Measurements from ENCODE around the gene FERMT3.

FERMT3 gene

DNA sequence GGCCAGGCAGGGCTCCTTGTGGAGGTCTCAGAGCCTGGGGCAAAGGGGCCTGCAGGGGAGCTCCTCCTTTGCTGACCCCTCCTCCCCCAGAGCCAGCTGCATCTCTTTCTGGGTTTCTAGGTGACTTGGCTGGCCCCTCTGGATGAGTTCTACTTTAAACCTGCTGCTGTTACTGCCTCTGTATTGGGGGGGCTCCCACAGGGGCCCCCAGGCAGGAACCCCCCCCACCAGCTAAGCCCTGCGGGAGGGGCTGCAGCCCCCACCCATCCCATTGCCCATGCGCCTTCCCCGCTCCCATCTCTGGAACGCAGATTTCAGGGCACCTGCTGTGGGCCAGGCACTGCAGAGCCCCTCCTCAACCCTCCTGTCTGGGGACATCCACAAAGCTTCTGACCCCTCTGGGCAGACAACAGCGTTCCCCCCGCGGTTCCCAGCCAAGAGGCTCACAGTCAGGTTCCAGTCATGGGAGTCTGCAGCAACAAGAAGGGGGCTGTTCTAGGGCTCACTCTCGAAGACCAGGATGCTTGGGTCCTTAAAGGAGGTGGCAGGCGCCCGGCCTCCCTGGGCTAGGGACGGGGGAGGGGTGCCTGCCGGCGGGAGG, 44.0 kb downstream of the FERMT3 start:
- DNase-seq: no peak

DNA sequence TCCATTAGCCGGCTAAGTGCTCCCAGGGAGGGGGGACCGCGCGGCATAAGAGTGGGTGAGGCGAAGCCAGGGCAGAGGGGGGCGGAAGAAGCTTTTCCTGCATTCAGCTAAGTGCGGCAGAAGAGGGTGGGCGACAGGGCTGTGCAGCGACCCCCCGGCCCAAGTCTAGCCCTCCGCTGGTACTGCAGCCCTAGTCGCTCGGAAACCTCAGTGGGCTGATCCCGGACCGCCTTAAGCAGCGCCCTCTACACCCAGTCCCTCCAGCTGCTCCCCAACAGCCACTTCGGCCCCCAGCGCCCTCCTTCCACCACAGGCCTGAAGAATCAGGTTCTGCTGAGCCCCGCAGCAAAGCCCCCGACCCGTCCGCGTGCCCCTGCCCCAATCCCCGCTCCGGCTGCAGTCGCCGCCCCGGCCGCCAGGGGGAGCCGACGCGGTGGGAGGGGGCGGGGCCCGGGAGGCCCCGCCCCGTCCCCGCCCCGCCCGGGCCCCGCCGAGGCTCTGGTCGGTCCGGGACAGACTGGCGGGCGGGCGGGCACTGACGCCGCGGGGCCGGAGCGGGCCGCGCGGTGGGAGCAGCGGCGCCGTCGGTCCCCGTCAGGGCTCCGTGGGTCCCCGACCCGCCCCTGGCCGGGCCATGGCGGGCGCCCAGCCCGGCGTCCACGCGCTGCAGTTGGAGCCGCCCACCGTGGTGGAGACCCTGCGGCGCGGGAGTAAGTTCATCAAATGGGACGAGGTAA, 44.7 kb downstream of the FERMT3 start, which contains the start of gene PLCB3:
Gene PLCB3, plus strand, starts transcription at position 515 of the 737 bp plus-strand sequence. Its CDS starts 120 bp downstream, at position 635.
- DNase-seq: peak; percentile 81 to 87

DNA sequence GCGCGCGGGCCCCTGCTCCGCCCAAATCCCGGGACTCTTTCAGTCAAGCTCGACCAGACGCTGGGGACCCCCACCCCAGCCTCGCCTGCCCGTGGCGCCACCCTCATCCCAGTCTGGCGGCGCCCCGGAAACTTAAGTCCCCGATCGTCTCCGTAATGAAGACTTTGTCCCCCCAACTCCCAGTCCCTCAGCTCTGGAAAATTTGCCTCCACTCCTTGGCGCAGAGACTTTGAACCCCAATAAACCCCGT, 45.2 kb downstream of the FERMT3 start:
- no peak for DNase-seq

DNA sequence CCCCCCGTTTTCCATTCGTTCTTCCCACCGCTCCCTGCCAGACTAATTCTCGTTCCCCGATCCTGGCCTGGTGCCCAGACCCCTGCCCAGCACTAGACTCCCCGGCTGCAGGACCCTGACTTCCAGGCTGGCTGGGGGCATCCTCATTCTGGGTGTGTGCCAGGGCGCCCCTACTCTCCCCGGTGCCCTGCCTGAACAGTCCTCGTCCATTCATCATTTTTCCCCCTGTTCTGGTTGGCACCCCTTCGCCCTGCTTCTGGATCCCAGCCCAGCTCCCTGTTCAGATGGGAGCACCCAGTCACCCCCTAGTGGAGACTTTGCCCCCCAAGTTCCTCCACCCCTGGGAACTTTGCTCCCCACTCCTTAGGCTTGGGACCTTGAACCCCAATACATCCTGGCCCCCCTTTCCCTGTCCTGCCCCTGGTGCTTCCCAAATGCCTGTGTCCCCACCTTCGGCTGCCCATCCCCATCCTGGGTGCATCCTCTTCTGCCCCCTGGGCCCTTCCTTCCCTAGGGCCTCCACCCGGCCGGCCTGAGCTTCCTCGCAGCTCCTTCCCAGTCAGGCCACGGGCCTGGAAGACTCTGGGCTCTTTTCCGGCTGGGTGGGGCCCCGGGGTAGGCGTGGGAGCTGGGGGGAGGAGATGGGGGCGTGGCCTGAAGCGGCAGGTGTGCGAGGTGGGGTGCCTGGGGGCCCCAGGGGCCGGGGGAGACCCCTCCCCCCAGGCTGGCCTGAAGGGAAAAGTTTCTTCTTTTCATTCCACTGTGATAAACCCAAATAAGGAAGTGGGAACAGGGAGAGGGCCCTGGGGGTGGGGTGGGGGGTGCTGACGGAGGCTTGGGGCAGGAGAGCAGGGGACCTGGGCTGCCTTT, 45.7 kb downstream of the FERMT3 start:
- peak in 1 of 2 experiments; percentile 52 for DNase-seq

DNA sequence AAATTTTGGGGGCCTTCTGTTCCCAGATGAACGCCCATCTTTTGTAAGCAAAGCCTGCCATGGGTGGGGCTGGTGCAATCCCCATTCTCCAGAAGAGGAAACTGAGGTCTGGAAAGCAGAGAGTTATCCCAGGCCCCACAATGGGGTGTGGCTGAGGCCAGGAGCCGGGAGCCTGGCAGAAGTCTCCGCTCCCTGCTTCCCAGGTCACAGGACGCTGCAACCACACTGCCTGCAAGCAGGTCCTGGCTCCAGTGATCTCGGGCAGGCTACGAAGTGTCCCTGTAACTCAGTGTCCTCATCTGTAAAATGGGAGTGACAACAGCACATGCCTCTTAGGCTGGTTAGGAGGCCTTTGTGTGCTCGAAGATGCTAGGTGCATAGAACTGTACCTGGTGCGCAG, 46.5 kb downstream of the FERMT3 start:
- DNase-seq: no peak

DNA sequence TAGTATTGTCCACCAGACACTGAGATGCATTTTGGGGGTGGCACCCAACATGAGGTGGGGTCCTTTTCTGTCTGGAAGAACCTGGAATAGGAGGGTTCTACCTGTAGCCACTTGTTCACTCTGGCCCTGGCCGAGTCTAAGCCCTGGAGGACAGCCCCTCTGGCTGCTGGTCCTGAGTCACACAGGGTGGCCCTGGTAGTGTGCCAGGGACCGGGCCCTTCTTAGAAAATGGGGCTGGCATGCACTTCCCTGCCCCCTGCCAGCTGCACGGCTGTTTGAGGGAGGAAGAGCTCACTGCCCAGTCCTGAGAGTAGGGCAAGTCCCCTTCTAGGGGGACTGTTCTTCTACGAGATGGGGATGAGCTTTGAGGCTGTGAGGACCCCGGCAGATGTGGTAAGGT, 47.0 kb downstream of the FERMT3 start:
- no peak for DNase-seq

DNA sequence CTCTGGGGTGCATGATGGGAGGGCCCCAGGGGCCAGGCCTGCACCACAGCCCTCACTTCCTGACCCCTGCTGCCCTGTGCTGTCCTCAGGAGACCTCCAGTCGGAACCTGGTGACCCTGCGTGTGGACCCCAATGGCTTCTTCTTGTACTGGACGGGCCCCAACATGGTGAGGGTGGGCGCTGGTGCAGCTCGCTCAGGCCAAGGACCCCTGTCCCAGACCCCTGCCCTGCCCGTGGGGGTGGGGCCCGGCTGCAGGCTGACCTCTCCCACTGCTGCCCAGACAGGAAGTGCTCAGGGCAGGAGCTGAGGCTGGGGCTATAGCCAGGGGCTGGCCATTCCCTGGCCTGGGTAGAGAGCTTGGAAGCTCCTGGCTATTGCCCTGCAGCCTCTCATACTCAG, 47.8 kb downstream of the FERMT3 start:
- DNase-seq: no peak

DNA sequence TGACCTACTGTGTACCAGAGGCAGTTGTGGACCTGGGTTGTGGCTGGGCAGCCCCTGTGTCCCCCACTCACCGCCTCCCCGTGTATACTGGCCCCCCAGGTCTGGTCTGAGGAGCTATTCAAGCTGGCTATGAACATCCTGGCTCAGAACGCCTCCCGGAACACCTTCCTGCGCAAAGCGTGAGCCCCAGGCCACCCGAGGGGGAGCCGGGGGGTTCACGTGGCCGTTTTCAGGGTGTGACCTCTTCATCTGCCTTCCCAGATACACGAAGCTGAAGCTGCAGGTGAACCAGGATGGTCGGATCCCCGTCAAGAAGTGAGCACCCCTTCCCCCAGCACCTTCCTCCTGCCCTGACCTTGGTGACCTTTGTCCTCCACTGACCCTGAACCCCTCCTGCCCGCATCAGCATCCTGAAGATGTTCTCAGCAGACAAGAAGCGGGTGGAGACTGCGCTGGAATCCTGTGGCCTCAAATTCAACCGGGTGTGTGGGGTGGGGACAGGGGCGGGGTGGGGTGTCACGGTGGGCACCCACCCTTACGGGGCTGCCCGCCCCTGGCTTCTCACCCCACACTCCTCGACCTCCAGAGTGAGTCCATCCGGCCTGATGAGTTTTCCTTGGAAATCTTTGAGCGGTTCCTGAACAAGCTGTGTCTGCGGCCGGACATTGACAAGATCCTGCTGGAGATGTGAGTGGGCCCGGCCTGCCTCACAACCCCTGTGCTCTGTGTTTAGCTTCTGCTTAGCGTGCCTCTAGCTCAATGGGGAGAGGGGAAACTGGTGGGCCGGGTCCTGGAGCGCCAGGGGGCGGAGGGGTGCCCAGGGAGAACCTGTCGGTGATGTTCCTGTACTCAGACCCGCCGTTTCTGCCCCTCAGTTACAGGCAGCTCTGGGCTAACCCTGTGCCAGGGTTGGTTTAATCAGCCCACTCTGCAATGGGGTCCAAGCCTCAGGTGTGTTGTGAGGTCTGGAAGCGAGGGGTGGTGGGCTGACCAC, 48.9 kb downstream of the FERMT3 start:
- DNase-seq: no peak

DNA sequence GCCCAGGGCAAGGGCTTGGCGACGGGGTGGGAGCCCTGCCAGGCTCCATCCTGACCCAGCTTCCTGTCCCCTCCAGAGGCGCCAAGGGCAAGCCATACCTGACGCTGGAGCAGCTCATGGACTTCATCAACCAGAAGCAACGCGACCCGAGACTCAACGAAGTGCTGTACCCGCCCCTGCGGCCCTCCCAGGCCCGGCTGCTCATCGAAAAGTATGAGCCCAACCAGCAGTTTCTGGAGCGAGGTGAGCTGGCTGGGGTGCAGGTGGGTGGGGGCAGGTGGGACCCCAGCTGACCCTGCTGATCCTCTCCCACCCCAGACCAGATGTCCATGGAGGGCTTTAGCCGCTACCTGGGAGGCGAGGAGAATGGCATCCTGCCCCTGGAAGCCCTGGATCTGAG, 49.8 kb downstream of the FERMT3 start:
- no peak for DNase-seq

DNA sequence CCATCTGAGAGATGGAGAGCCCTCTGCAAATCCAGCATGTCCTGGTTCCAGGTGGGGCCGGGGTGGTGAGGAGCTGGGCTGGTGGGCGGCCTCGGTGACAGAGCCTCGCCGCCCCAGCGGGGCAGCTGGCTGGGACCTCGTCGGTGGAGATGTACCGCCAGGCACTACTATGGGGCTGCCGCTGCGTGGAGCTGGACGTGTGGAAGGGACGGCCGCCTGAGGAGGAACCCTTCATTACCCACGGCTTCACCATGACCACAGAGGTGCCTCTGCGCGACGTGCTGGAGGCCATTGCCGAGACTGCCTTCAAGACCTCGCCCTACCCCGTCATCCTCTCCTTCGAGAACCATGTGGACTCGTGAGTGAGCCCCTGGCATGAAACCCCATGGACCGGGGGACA, 51.8 kb downstream of the FERMT3 start:
- DNase-seq: no peak

DNA sequence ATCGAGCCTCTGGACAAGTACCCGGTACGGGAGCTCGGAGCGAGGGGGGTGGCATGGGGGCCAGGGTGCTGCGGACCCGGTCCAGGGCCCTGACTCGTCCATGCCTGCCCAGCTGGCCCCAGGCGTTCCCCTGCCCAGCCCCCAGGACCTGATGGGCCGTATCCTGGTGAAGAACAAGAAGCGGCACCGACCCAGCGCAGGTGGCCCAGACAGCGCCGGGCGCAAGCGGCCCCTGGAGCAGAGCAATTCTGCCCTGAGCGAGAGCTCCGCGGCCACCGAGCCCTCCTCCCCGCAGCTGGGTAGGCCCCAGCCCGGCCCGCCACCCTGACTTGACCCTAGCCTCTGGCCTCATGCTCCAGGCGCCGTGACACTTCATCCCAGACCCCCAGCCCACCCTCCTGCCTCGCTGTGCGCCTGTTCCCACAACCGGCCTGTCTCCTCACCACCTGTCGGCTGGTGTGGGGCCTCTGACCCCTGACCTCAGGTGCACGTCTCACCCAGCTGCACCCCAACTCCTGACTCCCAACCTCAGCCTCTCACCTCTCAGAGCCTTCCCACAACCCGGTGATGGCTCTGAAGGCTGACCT, 52.5 kb downstream of the FERMT3 start:
- DNase-seq: no peak

DNA sequence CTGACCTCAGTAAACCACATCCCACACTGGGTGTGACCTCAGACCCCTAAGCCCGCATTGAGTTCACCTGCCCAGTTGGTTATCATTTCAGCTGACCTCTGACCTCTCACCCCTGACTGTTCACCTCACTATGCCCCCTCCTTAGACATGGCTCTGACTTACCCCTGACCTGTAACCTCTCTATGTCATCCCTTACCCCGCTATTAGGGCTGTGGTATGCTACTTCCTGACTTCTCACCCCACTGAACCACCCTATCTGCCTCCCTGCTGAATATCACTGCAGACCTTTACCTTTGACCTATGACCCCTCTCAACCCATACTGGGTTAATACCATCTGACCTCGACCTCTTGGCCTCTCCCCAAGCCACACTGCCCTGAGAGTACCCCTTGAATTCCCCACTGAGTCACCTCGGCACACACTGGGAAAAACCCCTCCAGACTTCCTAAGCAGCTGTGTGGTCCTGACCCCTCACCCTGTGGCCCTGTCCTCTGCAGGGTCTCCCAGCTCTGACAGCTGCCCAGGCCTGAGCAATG, 53.1 kb downstream of the FERMT3 start:
- DNase-seq: no peak

DNA sequence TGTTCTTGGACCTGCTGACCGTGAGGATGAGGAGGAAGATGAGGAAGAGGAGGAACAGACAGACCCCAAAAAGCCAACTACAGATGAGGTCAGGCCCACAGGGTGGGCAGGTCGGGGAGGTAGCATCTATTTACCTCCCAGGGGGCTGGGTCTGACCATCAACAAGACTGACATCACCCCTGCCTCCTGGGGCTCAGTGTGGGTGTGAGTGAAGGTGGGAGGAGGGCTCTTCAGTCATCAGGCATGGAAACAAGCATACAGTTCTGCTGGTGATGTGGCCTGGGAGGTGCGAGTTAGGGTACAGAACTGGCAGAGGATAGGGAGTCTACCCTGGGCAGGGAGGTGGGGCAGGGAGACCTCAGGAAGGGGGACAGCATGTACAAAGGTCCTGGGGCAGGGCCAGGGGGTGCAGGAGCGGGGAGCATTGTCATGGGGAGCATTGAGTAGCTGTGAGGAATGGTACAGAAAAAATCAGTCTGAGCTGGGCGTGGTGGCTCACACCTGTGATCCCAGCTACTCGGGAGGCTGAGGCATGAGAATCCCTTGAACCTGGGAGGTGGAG, 53.7 kb downstream of the FERMT3 start:
- no peak for DNase-seq

DNA sequence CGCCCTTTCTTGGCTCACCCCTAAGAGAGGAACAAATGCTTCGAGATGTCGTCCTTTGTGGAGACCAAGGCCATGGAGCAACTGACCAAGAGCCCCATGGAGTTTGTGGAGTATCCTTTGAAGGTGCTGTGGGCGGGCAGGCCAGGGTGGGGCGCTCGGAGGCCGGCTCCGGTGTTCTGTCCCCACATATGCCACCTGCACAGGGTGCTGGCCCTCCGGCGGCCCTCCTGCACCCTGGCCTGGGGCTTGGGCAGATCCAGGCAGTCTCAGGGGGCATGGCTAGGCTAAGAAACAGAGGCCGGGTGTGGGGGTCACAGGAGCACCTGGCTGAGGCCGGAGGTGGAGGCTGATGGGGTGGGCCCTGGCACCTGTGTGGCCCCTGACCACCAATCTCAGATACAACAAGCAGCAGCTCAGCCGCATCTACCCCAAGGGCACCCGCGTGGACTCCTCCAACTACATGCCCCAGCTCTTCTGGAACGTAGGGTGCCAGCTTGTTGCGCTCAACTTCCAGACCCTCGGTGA, 55.1 kb downstream of the FERMT3 start:
- no peak for DNase-seq

DNA sequence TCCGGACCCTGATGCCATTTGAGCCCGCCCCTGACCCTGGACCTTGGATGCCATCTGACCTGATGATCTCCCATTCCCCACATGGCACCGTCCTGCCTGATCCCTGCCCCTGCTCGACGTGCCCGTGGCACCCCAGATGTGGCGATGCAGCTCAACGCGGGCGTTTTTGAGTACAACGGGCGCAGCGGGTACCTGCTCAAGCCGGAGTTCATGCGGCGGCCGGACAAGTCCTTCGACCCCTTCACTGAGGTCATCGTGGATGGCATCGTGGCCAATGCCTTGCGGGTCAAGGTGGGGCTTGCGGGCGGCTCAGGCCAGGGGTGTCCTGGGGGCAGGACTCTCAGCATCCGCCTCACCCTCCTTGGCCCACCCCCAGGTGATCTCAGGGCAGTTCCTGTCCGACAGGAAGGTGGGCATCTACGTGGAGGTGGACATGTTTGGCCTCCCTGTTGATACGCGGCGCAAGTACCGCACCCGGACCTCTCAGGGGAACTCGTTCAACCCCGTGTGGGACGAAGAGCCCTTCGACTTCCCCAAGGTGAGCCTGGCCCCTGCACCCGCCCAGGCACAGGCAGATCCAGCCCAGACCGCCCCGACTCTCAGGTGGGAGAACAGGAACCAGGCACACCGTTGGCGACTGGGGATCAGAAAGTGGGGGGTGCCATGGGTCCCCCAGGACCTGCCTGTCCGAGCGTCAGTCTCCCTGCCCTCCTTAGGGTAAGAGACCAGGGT, 55.9 kb downstream of the FERMT3 start:
- DNase-seq: no peak

DNA sequence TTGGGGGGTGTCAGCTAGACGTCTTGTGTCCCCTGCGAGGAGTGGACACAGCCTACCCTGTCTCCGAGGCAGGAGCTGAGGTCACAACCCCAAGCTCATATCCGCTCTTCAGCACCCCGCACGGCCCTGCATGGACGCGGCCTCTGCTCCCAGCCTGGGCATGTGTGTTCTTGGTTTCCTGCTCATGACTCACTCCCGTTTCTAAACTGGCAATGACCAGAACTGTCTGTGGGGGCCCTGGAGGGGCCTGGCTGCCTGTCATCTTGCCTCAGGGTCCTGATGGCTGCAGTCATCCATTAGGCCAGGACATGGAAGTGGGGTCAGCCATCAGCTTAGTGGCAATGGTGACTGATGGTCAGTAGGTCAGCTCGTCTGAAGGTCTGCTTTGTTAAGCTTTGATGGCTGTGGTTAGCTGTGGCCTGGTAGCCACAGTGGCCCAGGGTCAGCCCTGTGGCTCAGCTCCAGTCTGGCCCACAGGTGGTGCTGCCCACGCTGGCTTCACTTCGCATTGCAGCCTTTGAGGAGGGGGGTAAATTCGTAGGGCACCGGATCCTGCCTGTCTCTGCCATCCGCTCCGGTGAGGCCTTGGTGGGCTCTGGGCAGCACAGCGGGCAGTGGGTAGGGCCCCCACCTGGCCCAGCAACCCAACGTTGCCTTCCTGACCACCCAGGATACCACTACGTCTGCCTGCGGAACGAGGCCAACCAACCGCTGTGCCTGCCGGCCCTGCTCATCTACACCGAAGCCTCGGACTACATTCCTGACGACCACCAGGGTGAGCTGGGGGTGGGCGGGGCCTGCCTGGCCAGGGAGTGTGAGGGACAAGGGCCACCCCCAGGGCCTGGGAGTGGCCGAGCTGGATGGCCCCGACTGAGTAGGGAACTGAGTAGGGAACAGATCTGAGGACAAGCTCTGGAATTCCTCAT, 56.8 kb downstream of the FERMT3 start:
- no peak for DNase-seq

DNA sequence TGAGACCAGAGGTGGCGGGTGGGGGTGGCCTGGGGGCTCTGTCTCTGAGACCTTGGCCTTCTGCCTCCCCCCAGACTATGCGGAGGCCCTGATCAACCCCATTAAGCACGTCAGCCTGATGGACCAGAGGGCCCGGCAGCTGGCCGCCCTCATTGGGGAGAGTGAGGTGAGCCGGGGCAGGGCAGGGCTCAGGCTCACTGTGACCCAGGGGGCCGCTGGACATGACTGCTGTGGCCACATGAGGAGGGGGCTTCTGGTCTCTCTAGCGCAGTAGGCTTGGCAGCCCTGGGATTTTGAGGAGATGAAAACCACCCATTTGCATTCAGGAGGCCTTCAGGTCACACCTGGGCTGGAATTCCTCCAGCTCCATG, 57.4 kb downstream of the FERMT3 start:
- DNase-seq: no peak

DNA sequence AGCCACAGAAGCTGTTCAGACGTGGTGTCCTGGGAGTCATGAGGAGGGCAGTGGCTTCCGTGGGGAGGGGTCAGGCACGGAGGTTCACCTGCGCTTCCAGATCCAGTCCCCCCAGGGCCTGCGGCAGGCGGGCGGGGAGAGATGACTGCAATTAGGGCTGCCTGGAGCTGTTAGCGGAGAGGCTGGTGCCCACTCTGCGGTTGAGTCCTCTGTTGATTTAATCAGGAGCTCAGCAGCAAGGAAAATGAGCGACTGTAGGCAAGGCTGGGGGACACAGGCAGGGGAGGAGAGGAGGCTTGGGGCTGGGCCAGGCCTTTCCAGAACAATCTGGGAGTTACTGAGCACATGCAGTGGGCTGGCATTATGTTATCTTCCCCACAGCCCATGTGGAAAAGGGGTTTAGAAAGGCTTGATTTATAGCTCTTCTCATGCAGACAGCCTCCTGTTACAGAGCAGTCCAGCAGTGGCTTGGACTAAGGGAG, 57.9 kb downstream of the FERMT3 start:
- no peak for DNase-seq

Data from activated T-cell treated with anti-CD3 and anti-CD28 coated beads, Interleukin-2, amount 50 U/mL, for 48 hours (primary cell).